ENCODE measurements around the gene SMYD3.

DNA sequence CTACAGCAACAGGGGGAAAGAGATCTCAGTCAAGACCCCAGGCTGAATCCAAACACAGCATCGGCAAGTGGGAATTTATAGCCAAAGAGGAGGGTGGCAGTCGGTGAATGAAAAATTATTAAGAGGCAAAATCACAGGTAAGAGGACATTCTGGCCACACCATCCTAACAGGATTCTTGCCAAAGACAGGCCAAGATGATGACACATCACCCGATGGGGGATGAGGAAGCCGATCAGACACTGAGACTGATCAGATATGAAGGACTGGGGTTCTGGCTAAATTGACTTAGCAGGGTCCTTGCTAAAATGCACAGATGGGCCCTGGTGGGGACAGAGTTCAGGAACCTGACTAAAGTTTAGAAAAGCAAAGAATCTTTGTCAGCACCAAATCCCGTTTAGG is 402.2 kb downstream of the SMYD3 start:
- no peak for TF ChIP-seq LEF1 (IDR thresholded peaks at IDR 0.05; ENCODE audit: borderline replicate concordance)
- no peak for TF ChIP-seq SP1 (IDR thresholded peaks at IDR 0.05)
- no peak for TF ChIP-seq L3MBTL2 (conservative IDR thresholded peaks at IDR 0.05)
- TF ChIP-seq FOXM1 (IDR thresholded peaks at IDR 0.05; ENCODE audit: borderline replicate concordance), result no peak
- no peak for TF ChIP-seq ARNT (IDR thresholded peaks at IDR 0.05)
- no peak for TF ChIP-seq TARDBP (IDR thresholded peaks at IDR 0.05)
- TF ChIP-seq FOXA1 (IDR thresholded peaks at IDR 0.05), result no peak
- no peak for TF ChIP-seq BHLHE40 (IDR thresholded peaks at IDR 0.05; ENCODE audit: borderline replicate concordance)
- TF ChIP-seq SUZ12 (IDR thresholded peaks at IDR 0.05), result no peak
- TF ChIP-seq ZNF384 (IDR thresholded peaks at IDR 0.05), result no peak
- no peak for TF ChIP-seq FOXK2 (IDR thresholded peaks at IDR 0.05)

All from HEK293T (cell line).